Measurements from ENCODE around the gene HCRTR1. TPM values are rescaled to one million over a fixed set of nuclear protein-coding genes. Genes with fewer than 3 reads are reported as not detected.

Gene HCRTR1
- total RNA-seq, 4 donors from 2014 or later = 0.22 TPM; not detected in 3

DNA sequence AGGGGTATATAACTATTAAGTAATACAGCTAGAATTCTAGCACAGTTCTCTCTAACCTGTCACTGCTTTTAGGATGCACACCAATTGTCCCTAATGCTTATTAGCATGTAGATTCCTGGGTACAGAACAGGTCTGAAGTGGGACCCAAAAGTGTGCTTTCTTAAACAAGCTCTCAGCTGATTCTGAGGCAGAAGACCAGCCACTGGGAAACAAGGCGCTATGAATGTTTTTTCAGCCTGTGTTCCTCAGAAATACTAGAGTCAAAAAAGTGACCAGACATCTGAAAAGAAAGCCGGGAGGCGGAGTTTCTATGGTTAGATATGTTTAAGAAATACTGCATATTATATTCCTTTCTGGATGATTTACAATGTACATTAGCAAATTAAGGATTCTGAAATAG is 25.4 kb downstream of the HCRTR1 start:
- intact Hi-C loops (cut with DNase I) = no loop called here

DNA sequence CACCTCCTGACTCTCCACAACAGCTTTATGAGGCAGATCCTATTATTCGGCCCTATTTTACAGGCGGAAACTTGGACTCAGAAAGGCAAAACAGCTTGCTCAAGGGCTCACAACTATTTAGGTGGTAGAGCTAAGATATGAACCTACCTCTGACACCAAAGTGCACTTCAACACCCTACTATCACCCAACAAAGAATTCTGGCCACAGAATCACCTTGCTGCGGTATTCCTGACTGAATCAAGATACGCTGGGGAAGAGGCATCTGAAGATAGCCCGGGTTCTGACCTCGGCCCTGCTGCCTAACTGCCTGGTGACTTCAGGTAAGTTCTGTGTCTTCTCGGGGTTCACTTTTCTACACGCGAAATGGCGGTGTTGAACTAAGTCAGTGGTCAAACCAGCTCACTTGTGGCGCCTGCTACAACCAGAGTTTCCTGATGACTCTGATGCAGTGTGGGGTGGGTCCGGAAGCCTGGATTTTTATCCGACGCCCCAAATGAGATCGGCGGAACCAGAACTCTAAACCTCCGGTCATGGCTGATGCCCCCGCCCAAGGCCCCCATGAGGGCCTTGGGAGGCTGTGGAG is 26.6 kb downstream of the HCRTR1 start:
- H3K27ac ChIP-seq = peak overlapping the region; percentile 97 to 100 (median 98)
- WGBS, 2 donors = 9 to 11% methylated on average over 8 to 16 of the region's 18 CpGs
- H3K27me3 ChIP-seq = no peaks in the 10 kb centered on the region
- peaks cover 17 to 70% (median 30%) of the 10 kb centered on the region in 3 donors for H3K4me1 ChIP-seq
- no peak for TF ChIP-seq POLR2A (IDR thresholded peaks at IDR 0.05)
- TF ChIP-seq, protein P1, sequence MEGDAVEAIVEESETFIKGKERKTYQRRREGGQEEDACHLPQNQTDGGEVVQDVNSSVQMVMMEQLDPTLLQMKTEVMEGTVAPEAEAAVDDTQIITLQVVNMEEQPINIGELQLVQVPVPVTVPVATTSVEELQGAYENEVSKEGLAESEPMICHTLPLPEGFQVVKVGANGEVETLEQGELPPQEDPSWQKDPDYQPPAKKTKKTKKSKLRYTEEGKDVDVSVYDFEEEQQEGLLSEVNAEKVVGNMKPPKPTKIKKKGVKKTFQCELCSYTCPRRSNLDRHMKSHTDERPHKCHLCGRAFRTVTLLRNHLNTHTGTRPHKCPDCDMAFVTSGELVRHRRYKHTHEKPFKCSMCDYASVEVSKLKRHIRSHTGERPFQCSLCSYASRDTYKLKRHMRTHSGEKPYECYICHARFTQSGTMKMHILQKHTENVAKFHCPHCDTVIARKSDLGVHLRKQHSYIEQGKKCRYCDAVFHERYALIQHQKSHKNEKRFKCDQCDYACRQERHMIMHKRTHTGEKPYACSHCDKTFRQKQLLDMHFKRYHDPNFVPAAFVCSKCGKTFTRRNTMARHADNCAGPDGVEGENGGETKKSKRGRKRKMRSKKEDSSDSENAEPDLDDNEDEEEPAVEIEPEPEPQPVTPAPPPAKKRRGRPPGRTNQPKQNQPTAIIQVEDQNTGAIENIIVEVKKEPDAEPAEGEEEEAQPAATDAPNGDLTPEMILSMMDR (IDR thresholded peaks at IDR 0.05) = no peak
- H3K4me3 ChIP-seq = peak overlapping the region; percentile 71 to 95 (median 79)
- H3K36me3 ChIP-seq = no peaks in the 10 kb centered on the region
- intact Hi-C loops (cut with DNase I) = no loop called here
- no peak for DNase-seq
- no peaks in the 10 kb centered on the region for H3K9me3 ChIP-seq

More for the DNA sequence above, 25.4 kb downstream of the HCRTR1 start:
- DNase-seq = no peak
- H3K9me3 ChIP-seq = no peaks in the 10 kb centered on the region
- H3K27ac ChIP-seq = no peak overlapping the region
- whole genome bisulfite sequencing, 2 donors = 85 to 96% methylated on average over 3 of the region's 3 CpGs
- TF ChIP-seq POLR2A (IDR thresholded peaks at IDR 0.05) = no peak
- TF ChIP-seq, protein P1 (IDR thresholded peaks at IDR 0.05) = no peak
- peaks cover 20 to 70% (median 42%) of the 10 kb centered on the region in 3 donors for H3K4me1 ChIP-seq
- no peaks in the 10 kb centered on the region for H3K36me3 ChIP-seq
- H3K27me3 ChIP-seq = no peaks in the 10 kb centered on the region
- no peak overlapping the region for H3K4me3 ChIP-seq

DNA sequence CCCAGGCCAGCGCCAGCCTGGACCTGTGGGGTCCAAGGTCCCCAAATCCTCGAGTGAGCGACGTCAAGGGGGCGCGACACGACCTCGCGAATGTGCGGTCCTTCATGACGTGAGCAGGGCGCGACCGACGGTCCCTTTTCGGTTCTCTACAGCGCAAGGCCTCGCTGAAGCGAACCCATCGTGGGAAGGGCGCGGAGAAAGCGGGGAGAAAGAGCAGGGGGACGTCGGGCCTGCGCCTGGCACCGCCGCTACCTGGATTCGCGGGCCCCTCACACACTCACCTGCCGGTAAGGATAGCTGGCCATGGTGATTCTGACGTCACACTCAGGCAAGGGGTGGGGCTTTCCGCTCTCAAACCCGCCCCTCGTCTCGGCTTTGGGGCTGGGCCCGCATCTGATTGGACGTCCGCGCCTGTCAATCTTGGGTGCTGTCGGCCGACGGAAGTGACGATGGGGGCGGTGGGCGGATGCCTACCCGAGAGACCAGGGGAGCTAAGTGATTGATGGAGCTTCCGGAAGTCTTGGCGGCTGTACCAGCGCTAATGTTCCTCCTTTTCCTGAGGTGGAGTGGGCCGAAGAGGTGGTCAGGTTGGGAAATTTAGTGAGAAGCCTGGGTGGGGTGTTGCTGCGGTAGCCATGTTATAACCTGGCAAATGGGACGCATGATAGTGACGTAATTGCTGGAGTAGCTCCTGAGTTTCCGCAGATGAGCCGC is 27.2 kb downstream of the HCRTR1 start, which contains the start of gene PEF1:
Gene PEF1, minus strand, starts transcription at position 317 of the 714 bp plus-strand sequence. Its CDS starts 12 bp downstream, at position 305.
- Histone ChIP-seq H3K27me3 (no peaks in the 10 kb centered on the region), H3K4me1 (peaks cover 13 to 64% (median 24%) of the 10 kb centered on the region in 3 donors), H3K9me3 (no peaks in the 10 kb centered on the region), H3K4me3 (peak within 1 kb of the TSS; percentile 71 to 95 (median 79)), H3K36me3 (no peaks in the 10 kb centered on the region), H3K27ac (peak within 1 kb of the TSS; percentile 97 to 100 (median 98))
- DNase-seq = peak; percentile 95
- intact Hi-C loops (cut with DNase I) = no loop called here
- TF ChIP-seq POLR2A (IDR thresholded peaks at IDR 0.05) = peak in 2 of 4 donors; percentile 75 to 81
- TF ChIP-seq, protein P1 (IDR thresholded peaks at IDR 0.05) = peak in 1 of 6 experiments; percentile 12
- 0% methylated on average over 6 to 22 of the region's 56 CpGs for WGBS, 2 donors

DNA sequence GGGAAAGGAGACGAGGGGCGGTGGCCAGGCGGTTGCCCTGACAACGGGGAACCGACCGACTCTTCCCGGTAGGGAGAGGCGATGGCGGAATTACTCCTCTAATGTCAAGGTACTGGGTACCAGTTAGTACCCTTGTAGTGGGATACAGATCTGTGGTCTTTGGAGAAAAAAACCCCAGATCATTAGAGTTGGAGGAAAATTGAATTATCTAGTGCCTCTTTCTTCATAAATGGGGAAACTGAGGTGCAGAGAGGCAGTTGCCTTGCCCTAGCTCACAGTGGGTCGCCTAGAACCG is 27.7 kb downstream of the HCRTR1 start:
- intact Hi-C loops (cut with DNase I) = no loop called here
- H3K4me1 ChIP-seq = peaks cover 8 to 64% (median 19%) of the 10 kb centered on the region in 3 donors

DNA sequence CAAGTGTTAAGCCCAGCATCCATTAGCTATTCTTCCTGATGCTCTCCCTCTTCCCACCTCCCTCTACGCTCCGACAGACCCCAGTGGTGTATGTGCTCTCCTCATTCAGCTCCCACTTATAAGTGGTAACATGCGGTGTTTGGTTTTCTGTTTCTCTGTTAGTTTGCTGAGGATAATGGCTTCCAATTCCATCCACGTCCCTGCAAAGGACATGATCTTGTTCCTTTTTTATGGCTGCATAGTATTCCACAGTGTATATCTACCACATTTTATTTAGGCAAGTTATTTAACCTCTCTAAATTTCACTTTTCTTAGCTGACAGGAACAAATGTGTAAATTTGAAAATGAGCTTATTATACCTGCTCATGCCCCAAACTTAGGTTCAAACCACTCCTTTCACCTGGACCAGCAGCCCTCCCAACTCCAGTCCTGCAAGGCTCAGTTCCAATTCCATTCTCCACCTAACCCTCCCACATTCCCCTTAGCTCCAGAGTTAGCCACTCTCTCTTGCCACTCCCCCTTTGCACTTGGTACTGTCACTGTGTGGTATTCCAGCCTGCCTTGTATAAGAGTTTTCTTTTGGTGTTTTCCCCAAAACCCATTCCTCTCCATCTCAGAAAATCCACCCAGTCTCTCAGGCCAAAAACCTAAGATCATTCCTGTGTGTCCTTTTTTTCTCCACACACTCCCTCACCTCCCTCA is 28.9 kb downstream of the HCRTR1 start:
- WGBS, 2 donors = 95 to 97% methylated on average over 4 of the region's 4 CpGs
- H3K27ac ChIP-seq = no peak overlapping the region

More for the DNA sequence above, 27.7 kb downstream of the HCRTR1 start:
- no peaks in the 10 kb centered on the region for H3K27me3 ChIP-seq
- H3K9me3 ChIP-seq = no peaks in the 10 kb centered on the region
- no peak for DNase-seq
- peak overlapping the region; percentile 97 to 100 (median 98) for H3K27ac ChIP-seq
- TF ChIP-seq POLR2A (IDR thresholded peaks at IDR 0.05) = no peak
- H3K4me3 ChIP-seq = peak overlapping the region; percentile 71 to 95 (median 79)
- WGBS, 2 donors = 0 to 1% methylated on average over 11 of the region's 11 CpGs
- no peaks in the 10 kb centered on the region for H3K36me3 ChIP-seq

More for the DNA sequence above, 28.9 kb downstream of the HCRTR1 start:
- TF ChIP-seq, protein P1 (IDR thresholded peaks at IDR 0.05) = no peak
- TF ChIP-seq POLR2A (IDR thresholded peaks at IDR 0.05) = no peak
- Histone ChIP-seq H3K4me3 (no peak overlapping the region), H3K9me3 (no peaks in the 10 kb centered on the region), H3K27me3 (no peaks in the 10 kb centered on the region), H3K36me3 (no peaks in the 10 kb centered on the region), H3K4me1 (peaks cover 7 to 64% (median 25%) of the 10 kb centered on the region in 3 donors)
- intact Hi-C loops (cut with DNase I) = no loop called here
- DNase-seq = no peak

All from esophagus squamous epithelium (tissue), 5 donors.